Measurements from ENCODE around the gene ERI3. TPM values are rescaled to one million over a fixed set of nuclear protein-coding genes. Genes with fewer than 3 reads are reported as not detected.

The ERI3 gene
- polyA plus RNA-seq, 3 donors: 26.4 to 35.0 (median 26.6) TPM

DNA sequence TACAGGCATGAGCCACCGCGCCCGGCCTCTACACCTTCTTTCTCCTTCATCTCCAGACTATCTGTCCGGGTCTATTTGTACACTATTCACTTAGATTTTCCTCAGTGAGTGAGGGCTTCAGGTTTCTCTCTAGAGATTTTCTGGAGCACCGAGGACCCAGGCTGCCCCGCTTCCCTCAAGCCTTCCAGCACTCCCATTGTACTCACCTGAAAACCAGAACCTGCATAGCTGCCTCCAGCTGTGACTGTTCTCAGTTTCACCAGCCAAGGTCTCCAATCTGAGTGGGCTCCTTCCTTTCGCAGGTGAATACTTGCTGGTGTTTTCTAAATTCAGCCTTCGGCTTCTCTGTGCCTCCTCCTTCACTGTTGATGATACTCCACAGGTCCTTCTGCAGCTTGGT lies 154.7 kb downstream of the ERI3 start:
- no peak overlapping the region for H3K9ac ChIP-seq (ENCODE audit: insufficient read depth, low read length, poor library complexity, severe bottlenecking)
- intact Hi-C loops (cut with micrococcal nuclease): no loop called here
- no peak overlapping the region for H3K27ac Mint-ChIP-seq

DNA sequence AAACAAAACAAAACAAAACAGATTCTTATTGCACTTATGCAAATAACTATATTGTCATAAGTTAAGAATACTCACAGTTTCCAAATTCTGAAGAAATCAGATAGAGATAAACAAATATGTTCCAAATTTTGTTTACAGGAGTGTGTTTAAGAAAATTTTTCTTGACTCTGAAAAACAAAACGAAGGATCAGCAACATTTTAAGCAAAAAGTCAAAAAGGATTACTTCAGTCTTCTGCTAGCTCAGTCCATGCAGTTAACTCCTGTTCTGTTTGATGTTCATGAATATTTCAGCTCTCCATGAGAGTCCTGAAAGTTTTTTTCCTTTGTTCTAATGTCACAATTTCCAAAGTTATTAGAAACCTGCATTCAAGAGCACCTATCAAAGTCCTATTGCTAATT lies 180.4 kb downstream of the ERI3 start:
- no peaks in the 10 kb centered on the region for H3K79me2 ChIP-seq (ENCODE audit: insufficient read depth, low read length)
- H4K20me1 ChIP-seq (ENCODE audit: insufficient read depth, low read length): no peaks in the 10 kb centered on the region
- no peaks in the 10 kb centered on the region for H3K4me1 ChIP-seq (ENCODE audit: control insufficient read depth in 1 of 2, insufficient read depth in 2 of 2, low read length in 2 of 2)
- Mint-ChIP-seq H3K27me3 (ENCODE audit: low read depth in 3 of 3) (peaks cover 0 to 3% (median 1%) of the 10 kb centered on the region in 3 donors), H3K9me3 (peaks cover 10 to 32% (median 20%) of the 10 kb centered on the region in 7 donors), H3K4me3 (no peak overlapping the region), H3K27ac (no peak overlapping the region), H3K4me1 (no peaks in the 10 kb centered on the region), H3K36me3 (no peaks in the 10 kb centered on the region)
- H2AFZ ChIP-seq (ENCODE audit: insufficient read depth, low read depth, low read length, poor library complexity, severe bottlenecking): no peak overlapping the region
- DNase-seq: no peak
- WGBS (ENCODE audit: insufficient coverage): no CpG with 5 or more reads among the region's 1 CpG
- intact Hi-C loops (cut with micrococcal nuclease): no loop called here
- peaks cover 6 to 16% of the 10 kb centered on the region in 2 donors for H3K9me3 ChIP-seq (replicated peaks in 1 of 2; ENCODE audit: control insufficient read depth in 1 of 2, insufficient read depth in 1 of 2, low read length in 2 of 2)
- H3K27me3 ChIP-seq (ENCODE audit: control insufficient read depth in 2 of 2, insufficient read depth in 2 of 2, low read length in 2 of 2): no peaks in the 10 kb centered on the region
- no peak overlapping the region for H3K9ac ChIP-seq (ENCODE audit: insufficient read depth, low read length, poor library complexity, severe bottlenecking)
- H3K27ac ChIP-seq (ENCODE audit: low read depth in 1 of 2, low read length in 2 of 2): no peak overlapping the region
- H3K36me3 ChIP-seq (replicated peaks in 1 of 2; ENCODE audit: control insufficient read depth in 1 of 2, insufficient read depth in 2 of 2, low read length in 2 of 2): no peaks in the 10 kb centered on the region
- TF ChIP-seq, protein P1, sequence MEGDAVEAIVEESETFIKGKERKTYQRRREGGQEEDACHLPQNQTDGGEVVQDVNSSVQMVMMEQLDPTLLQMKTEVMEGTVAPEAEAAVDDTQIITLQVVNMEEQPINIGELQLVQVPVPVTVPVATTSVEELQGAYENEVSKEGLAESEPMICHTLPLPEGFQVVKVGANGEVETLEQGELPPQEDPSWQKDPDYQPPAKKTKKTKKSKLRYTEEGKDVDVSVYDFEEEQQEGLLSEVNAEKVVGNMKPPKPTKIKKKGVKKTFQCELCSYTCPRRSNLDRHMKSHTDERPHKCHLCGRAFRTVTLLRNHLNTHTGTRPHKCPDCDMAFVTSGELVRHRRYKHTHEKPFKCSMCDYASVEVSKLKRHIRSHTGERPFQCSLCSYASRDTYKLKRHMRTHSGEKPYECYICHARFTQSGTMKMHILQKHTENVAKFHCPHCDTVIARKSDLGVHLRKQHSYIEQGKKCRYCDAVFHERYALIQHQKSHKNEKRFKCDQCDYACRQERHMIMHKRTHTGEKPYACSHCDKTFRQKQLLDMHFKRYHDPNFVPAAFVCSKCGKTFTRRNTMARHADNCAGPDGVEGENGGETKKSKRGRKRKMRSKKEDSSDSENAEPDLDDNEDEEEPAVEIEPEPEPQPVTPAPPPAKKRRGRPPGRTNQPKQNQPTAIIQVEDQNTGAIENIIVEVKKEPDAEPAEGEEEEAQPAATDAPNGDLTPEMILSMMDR (IDR thresholded peaks at IDR 0.05): no peak
- no peak overlapping the region for H3K4me2 ChIP-seq (replicated peaks; ENCODE audit: extremely low read depth, low read length, poor library complexity, severe bottlenecking)
- no peak overlapping the region for H3K4me3 ChIP-seq (replicated peaks in 1 of 3; ENCODE audit: low read depth in 2 of 3, low read length in 3 of 3)

More for the DNA sequence above, 154.7 kb downstream of the ERI3 start:
- H3K36me3 ChIP-seq (replicated peaks in 1 of 2; ENCODE audit: control insufficient read depth in 1 of 2, insufficient read depth in 2 of 2, low read length in 2 of 2): no peaks in the 10 kb centered on the region
- no peaks in the 10 kb centered on the region for H4K20me1 ChIP-seq (ENCODE audit: insufficient read depth, low read length)
- no peaks in the 10 kb centered on the region for H3K27me3 ChIP-seq (ENCODE audit: control insufficient read depth in 2 of 2, insufficient read depth in 2 of 2, low read length in 2 of 2)
- Mint-ChIP-seq H3K27me3 (ENCODE audit: low read depth in 3 of 3) (peaks cover 0 to 8% (median 2%) of the 10 kb centered on the region in 3 donors), H3K4me1 (no peaks in the 10 kb centered on the region), H3K9me3 (peaks cover 0 to 3% (median 0%) of the 10 kb centered on the region in 7 donors), H3K36me3 (no peaks in the 10 kb centered on the region), H3K4me3 (no peak overlapping the region)
- no peaks in the 10 kb centered on the region for H3K79me2 ChIP-seq (ENCODE audit: insufficient read depth, low read length)
- no peak overlapping the region for H3K4me3 ChIP-seq (replicated peaks in 1 of 3; ENCODE audit: low read depth in 2 of 3, low read length in 3 of 3)
- no peak overlapping the region for H3K4me2 ChIP-seq (replicated peaks; ENCODE audit: extremely low read depth, low read length, poor library complexity, severe bottlenecking)
- no peak for DNase-seq
- WGBS (ENCODE audit: insufficient coverage): 100% methylated on average over 3 of the region's 8 CpGs
- TF ChIP-seq, protein P1 (IDR thresholded peaks at IDR 0.05): no peak
- no peak overlapping the region for H2AFZ ChIP-seq (ENCODE audit: insufficient read depth, low read depth, low read length, poor library complexity, severe bottlenecking)
- H3K9me3 ChIP-seq (replicated peaks in 1 of 2; ENCODE audit: control insufficient read depth in 1 of 2, insufficient read depth in 1 of 2, low read length in 2 of 2): no peaks in the 10 kb centered on the region
- H3K4me1 ChIP-seq (ENCODE audit: control insufficient read depth in 1 of 2, insufficient read depth in 2 of 2, low read length in 2 of 2): no peaks in the 10 kb centered on the region
- no peak overlapping the region for H3K27ac ChIP-seq (ENCODE audit: low read depth in 1 of 2, low read length in 2 of 2)

Small RNA genes lying within 50 kb of the gene (small RNA-seq; reads per million reads assigned to genes)
- gene AL035417.1 (ENCODE audit: insufficient read length, low read depth): not detected
- gene RNU6-369P (ENCODE audit: insufficient read length, low read depth): not detected

Other genes with a start within 250 kb of the ERI3 start
- gene KLF17, start 236.4 kb downstream of the ERI3 start, polyA plus RNA-seq: not detected
- gene KLF18, start 213.6 kb downstream of the ERI3 start, polyA plus RNA-seq: not detected
- gene DMAP1, start 141.8 kb downstream of the ERI3 start, polyA plus RNA-seq: 10 to 100 TPM; 18.9 to 51.4 (median 21.3) TPM
- gene RNF220, start 50.0 kb upstream of the ERI3 start, polyA plus RNA-seq: 100 to 1,000 TPM in 1 of 3 donors, 10 to 100 TPM in 2; 39.4 to 133 (median 49.4) TPM